ENCODE measurements around the gene OBP2A. TPM values are rescaled to one million over a fixed set of nuclear protein-coding genes. Genes with fewer than 3 reads are reported as not detected.

OBP2A gene
- total and polyA plus RNA-seq, 2 of the 8 experiments (the other 6 are each of a cell fraction or from before 2014, with no cell fraction given), result not detected

DNA sequence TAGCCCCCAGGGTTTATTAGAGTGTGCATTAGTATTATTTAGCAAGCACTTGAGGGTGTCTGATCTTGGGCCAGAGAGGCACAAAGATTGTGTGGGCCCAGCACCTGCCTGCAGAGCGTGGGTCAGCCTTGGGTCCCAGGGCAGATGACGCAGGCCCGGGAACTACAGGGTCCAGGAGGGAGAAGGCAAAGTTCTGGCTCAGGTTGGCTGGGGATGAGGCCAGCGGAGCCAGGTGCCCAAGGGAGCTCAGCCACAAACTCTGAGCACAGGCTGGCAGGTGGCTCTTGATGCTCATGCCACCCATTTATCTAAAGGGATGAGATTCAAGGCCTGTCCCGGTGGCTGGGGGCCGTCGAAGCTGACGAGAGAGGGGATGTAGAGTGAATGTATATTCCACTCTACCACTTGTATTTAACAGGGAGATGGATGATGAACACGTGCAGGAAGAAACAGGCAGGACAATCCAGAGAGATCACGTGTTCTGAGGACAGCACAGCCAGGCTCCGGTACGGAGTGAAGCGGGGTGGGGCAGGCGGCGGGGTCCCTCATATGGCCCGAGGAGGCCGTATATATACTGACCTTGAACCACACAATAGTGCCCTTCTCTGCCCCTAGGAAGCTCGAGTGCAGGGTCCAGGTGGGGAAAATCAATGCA lies 818 bp upstream of the OBP2A start:
- H2BK15ac ChIP-seq (ENCODE audit: low read length), result no peak overlapping the region
- DNase-seq (ENCODE audit: low read depth in 1 of 2, low spot score in 2 of 2) (no peak), FAIRE-seq (no peak)
- 83% methylated on average over 17 of the region's 18 CpGs; no CpG with 5 or more reads in 1 of the 2 experiments for WGBS, 2 experiments (ENCODE audit: extremely low coverage in 1 of 2, insufficient coverage in 1 of 2, insufficient read length in 1 of 2, insufficient replicate concordance in 2 of 2, low coverage in 1 of 2, low lambda C conversion rate in 2 of 2, missing lambda C conversion rate in 1 of 2)
- no peak overlapping the region for H3K18ac ChIP-seq (ENCODE audit: extremely low read depth, low read length)
- no peaks in the 10 kb centered on the region for H3K9me3 ChIP-seq (ENCODE audit: insufficient read depth in 2 of 2, low read depth in 1 of 2, low read length in 1 of 2)
- no peaks in the 10 kb centered on the region for H3K36me3 ChIP-seq (ENCODE audit: control insufficient read depth in 2 of 4, insufficient read depth in 4 of 4, low read length in 3 of 4)
- H2AK5ac ChIP-seq (ENCODE audit: low read depth, low read length), result no peak overlapping the region
- ChIA-PET POLR2A (ENCODE audit: partially characterized antibody) (interaction anchor here (0.6 kb wide), 1 partner anchor 242 kb away, joined by 4 read pairs; no protein-coding TSS in a partner anchor), CTCF (ENCODE audit: partially characterized antibody) (interaction anchor here (0.6 kb wide), 1 partner anchor 62 kb away, joined by 3 read pairs; no protein-coding TSS in a partner anchor)
- no peak overlapping the region for H2BK20ac ChIP-seq (ENCODE audit: low read length)
- H3K27me3 ChIP-seq (replicated peaks in 1 of 4; ENCODE audit: control insufficient read depth in 3 of 4, extremely low read depth in 1 of 4, insufficient read depth in 3 of 4, low read length in 3 of 4), result no peaks in the 10 kb centered on the region
- H3K14ac ChIP-seq (ENCODE audit: insufficient read length), result no peak overlapping the region
- H3K79me1 ChIP-seq (ENCODE audit: low read depth, low read length), result no peaks in the 10 kb centered on the region
- no peak overlapping the region for H4K91ac ChIP-seq (replicated peaks; ENCODE audit: insufficient read length, low read length)
- H3K4me1 ChIP-seq (replicated peaks in 1 of 4; ENCODE audit: control insufficient read depth in 3 of 4, insufficient read depth in 4 of 4, low read length in 3 of 4), result no peaks in the 10 kb centered on the region
- no peak overlapping the region for H4K5ac ChIP-seq (ENCODE audit: insufficient read length, low read depth, low read length)
- no peak overlapping the region for H2BK120ac ChIP-seq (replicated peaks; ENCODE audit: low read depth, low read length)
- H3K23ac ChIP-seq (ENCODE audit: insufficient read length), result no peak overlapping the region
- H3K23me2 ChIP-seq (ENCODE audit: low read depth, low read length), result no peaks in the 10 kb centered on the region
- no peak overlapping the region for H3K56ac ChIP-seq (replicated peaks; ENCODE audit: insufficient read length, low read depth, low read length)
- H4K20me1 ChIP-seq (replicated peaks in 1 of 2; ENCODE audit: control insufficient read depth in 1 of 2, insufficient read depth in 2 of 2, low read length in 2 of 2), result no peaks in the 10 kb centered on the region
- no peak overlapping the region for H2AFZ ChIP-seq (ENCODE audit: low read length)
- TF ChIP-seq NANOG (IDR thresholded peaks at IDR 0.05; ENCODE audit: insufficient read depth, low read depth, low read length, poor library complexity, severe bottlenecking) (no peak), RAD21 (IDR thresholded peaks at IDR 0.05 in 1 of 2, conservative IDR thresholded peaks at IDR 0.05 in 1 of 2; ENCODE audit: low read depth in 2 of 2, low read length in 2 of 2) (no peak), POLR2A (IDR thresholded peaks at IDR 0.05; ENCODE audit: control extremely low read depth in 1 of 2, low read depth in 2 of 2, low read length in 2 of 2) (no peak), SP2 (IDR thresholded peaks at IDR 0.05; ENCODE audit: low read length) (no peak), CHD1 (IDR thresholded peaks at IDR 0.05; ENCODE audit: low read depth, low read length) (no peak), TCF12 (IDR thresholded peaks at IDR 0.05; ENCODE audit: low read depth, low read length) (no peak), HDAC6 (IDR thresholded peaks at IDR 0.05; ENCODE audit: low read depth, low read length) (no peak), SP4 (IDR thresholded peaks at IDR 0.05; ENCODE audit: low read length) (no peak), YY1 (IDR thresholded peaks at IDR 0.05; ENCODE audit: low read depth, low read length) (no peak), SIX5 (IDR thresholded peaks at IDR 0.05; ENCODE audit: low read depth, low read length) (no peak)
- no peak overlapping the region for H3K4ac ChIP-seq (replicated peaks; ENCODE audit: insufficient read length, low read depth, low read length)
- H3K4me3 ChIP-seq (ENCODE audit: extremely low read depth in 1 of 4, insufficient read depth in 2 of 4, low read depth in 3 of 4, low read length in 4 of 4), result no peak overlapping the region
- no peak overlapping the region for H3K9ac ChIP-seq (replicated peaks in 1 of 4; ENCODE audit: extremely low read depth in 1 of 4, low read depth in 3 of 4, low read length in 3 of 4)
- H2BK5ac ChIP-seq (ENCODE audit: low read depth, low read length), result no peak overlapping the region
- H4K8ac ChIP-seq (ENCODE audit: extremely low read depth, insufficient read depth, low read length), result no peak overlapping the region
- H3K27ac ChIP-seq (ENCODE audit: low read depth, low read length), result no peak overlapping the region
- no peaks in the 10 kb centered on the region for H3K79me2 ChIP-seq (ENCODE audit: control insufficient read depth in 1 of 2, insufficient read depth in 2 of 2, low read length in 2 of 2)
- H2BK12ac ChIP-seq (ENCODE audit: low read depth, low read length), result no peak overlapping the region
- no peak overlapping the region for H3K4me2 ChIP-seq (ENCODE audit: insufficient read depth in 1 of 2, low read depth in 2 of 2, low read length in 2 of 2)

All from H1 (cell line).